Panc1 (cell line): ENCODE measurements around the gene INSC. TPM values are rescaled to one million over a fixed set of nuclear protein-coding genes. Genes with fewer than 3 reads are reported as not detected.

Source experiments
- ATAC-seq: fragments of 200-7000 bp; cut with Tn5 transposase; 2 replicates; pipeline ENCODE4 v1.9.1; 2020; ENCODE audit warnings: mild to moderate bottlenecking, moderate library complexity
- BruUV-seq: library from RNA; stranded (reverse); fragments of 400-500 nt; replicated peaks from 2 replicates; lab custom pipeline; 2021; lab: Mats Ljungman, UMichigan
- CTCF ChIA-PET: fragments of 300-600 bp; sonication (Branson Sonifier 250); formaldehyde crosslinking; loops from one replicate; lab custom pipeline; 2022; ENCODE audit warnings: antibody characterized with exemption; lab: Charles Lee
- POLR2A ChIA-PET: fragments of 300-600 bp; sonication (Branson Sonifier 250); formaldehyde crosslinking; loops from one replicate; lab custom pipeline; 2022; ENCODE audit warnings: antibody characterized with exemption; lab: Charles Lee
- DNase-seq: peaks from one replicate; pipeline ENCODE4 v3.0.0-alpha.2; 2010; ENCODE audit warnings: low read depth, low spot score
- H3K27ac ChIP-seq: 2 replicates; pipeline ENCODE4 v1.5.1; 2011; ENCODE audit warnings: mild to moderate bottlenecking, low read length, inconsistent platforms
- H3K27me3 ChIP-seq: fragments of 200-500 bp; sonication (Bioruptor generic); 2 replicates; pipeline ENCODE4 v1.6.0; 2014; ENCODE audit warnings: low read length, inconsistent platforms; ENCODE audit not compliant: control insufficient read depth, insufficient read depth
- H3K36me3 ChIP-seq: fragments of 200-500 bp; sonication (Bioruptor generic); 2 replicates; pipeline ENCODE4 v1.5.1; 2014; ENCODE audit warnings: inconsistent platforms, mild to moderate bottlenecking, low read length, moderate library complexity; ENCODE audit not compliant: control insufficient read depth, insufficient read depth
- H3K4me1 ChIP-seq: 2 replicates; pipeline ENCODE4 v1.5.1; 2011; ENCODE audit warnings: inconsistent platforms, mild to moderate bottlenecking, low read length, moderate library complexity; ENCODE audit not compliant: control insufficient read depth, insufficient read depth
- H3K4me3 ChIP-seq, 2 experiments: 2 replicates each; pipeline ENCODE4 v1.5.1; 2011 to 2012; ENCODE audit warnings: low read depth in 2 of 2, low read length in 2 of 2, mild to moderate bottlenecking in 2 of 2, inconsistent platforms in 1 of 2, moderate library complexity in 1 of 2
- H3K9me3 ChIP-seq: fragments of 200-500 bp; sonication (Bioruptor generic); 2 replicates; pipeline ENCODE4 v1.5.1; 2014; ENCODE audit warnings: low read depth, mild to moderate bottlenecking, inconsistent platforms, low read length, moderate library complexity; ENCODE audit not compliant: control insufficient read depth, insufficient read depth
- CTCF ChIP-seq: fragments of 450-650 bp; IDR thresholded peaks from 2 replicates; pipeline ENCODE4 v1.5.1; 2017; ENCODE audit warnings: mild to moderate bottlenecking
- POLR2AphosphoS5 ChIP-seq: IDR thresholded peaks from 2 replicates; pipeline ENCODE4 v1.6.1; 2012; ENCODE audit warnings: mild to moderate bottlenecking, low read depth, low read length, moderate library complexity
- SIN3A ChIP-seq: IDR thresholded peaks from 2 replicates; pipeline ENCODE4 v1.6.1; 2012; ENCODE audit warnings: low read depth, mild to moderate bottlenecking, low read length, moderate library complexity, borderline replicate concordance; ENCODE audit not compliant: insufficient read depth
- TCF7L2 ChIP-seq: IDR thresholded peaks from 2 replicates; pipeline ENCODE4 v1.6.1; 2011; ENCODE audit warnings: mild to moderate bottlenecking, low read depth, low read length, inconsistent platforms
- in situ Hi-C: cut with HindIII; loops from 2 replicates; pipeline ENCODE4 v1.10.0; 2016; ENCODE audit warnings: low sequenced_read_pairs, low pct_unique_long_range_greater_than_20kb
- intact Hi-C: fragments of 100-400 bp; cut with micrococcal nuclease; formaldehyde crosslinking; loops from one replicate; pipeline ENCODE4 v1.10.0; 2022; ENCODE audit not compliant: unreplicated experiment
- total RNA-seq: library from RNA; stranded (reverse); gene quantifications from one replicate; pipeline ENCODE4 v1.2.1, GENCODE V29; 2021; ENCODE audit not compliant: unreplicated experiment
- TF ChIP-seq, protein P1 (sequence below), 2 experiments: IDR thresholded peaks; 2 replicates each; pipeline ENCODE4 v1.6.1; 2011 to 2012; ENCODE audit warnings: low read depth in 2 of 2, control low read depth in 1 of 2, low read length in 1 of 2, mild to moderate bottlenecking in 1 of 2, moderate library complexity in 1 of 2; ENCODE audit not compliant: insufficient read depth in 1 of 2

Gene INSC
- total RNA-seq, 1 experiment from 2014 or later: 0.08 TPM

DNA sequence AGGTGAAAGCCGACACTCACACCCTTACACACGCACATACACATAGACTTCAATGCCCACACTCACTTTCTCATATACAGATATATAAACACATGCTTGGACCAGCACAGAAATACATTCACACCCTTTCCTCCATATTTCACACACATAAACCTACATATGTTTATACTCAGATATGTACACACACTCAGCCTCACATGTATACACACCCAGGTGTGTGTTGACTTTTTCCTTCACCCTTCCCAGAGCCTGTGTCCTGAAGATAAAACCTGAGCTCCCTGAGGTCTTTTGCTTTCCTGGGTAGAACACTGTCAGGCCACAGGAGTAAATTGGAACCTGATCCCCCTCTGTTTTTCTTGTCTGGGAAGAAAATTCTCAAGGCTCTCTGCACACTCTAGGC lies 62.8 kb downstream of the INSC start:
- no peak overlapping the region for H3K27ac ChIP-seq
- intact Hi-C loops (no loop called here), in situ Hi-C loops (no loop called here)
- DNase-seq: no peak
- H3K27me3 ChIP-seq: no peaks in the 10 kb centered on the region
- H3K9me3 ChIP-seq: no peaks in the 10 kb centered on the region
- H3K4me3 ChIP-seq: no peak overlapping the region
- no peaks in the 10 kb centered on the region for H3K36me3 ChIP-seq
- CTCF ChIA-PET: no interaction called here
- POLR2A ChIA-PET: interaction anchor here (0.6 kb wide), 1 partner anchor 298 kb away, joined by 7 read pairs; no protein-coding TSS in a partner anchor
- no TSS peak for BruUV-seq
- H3K4me1 ChIP-seq: no peaks in the 10 kb centered on the region
- TF ChIP-seq POLR2AphosphoS5 (no peak), CTCF (no peak), SIN3A (no peak), TCF7L2 (no peak)
- TF ChIP-seq, protein P1, sequence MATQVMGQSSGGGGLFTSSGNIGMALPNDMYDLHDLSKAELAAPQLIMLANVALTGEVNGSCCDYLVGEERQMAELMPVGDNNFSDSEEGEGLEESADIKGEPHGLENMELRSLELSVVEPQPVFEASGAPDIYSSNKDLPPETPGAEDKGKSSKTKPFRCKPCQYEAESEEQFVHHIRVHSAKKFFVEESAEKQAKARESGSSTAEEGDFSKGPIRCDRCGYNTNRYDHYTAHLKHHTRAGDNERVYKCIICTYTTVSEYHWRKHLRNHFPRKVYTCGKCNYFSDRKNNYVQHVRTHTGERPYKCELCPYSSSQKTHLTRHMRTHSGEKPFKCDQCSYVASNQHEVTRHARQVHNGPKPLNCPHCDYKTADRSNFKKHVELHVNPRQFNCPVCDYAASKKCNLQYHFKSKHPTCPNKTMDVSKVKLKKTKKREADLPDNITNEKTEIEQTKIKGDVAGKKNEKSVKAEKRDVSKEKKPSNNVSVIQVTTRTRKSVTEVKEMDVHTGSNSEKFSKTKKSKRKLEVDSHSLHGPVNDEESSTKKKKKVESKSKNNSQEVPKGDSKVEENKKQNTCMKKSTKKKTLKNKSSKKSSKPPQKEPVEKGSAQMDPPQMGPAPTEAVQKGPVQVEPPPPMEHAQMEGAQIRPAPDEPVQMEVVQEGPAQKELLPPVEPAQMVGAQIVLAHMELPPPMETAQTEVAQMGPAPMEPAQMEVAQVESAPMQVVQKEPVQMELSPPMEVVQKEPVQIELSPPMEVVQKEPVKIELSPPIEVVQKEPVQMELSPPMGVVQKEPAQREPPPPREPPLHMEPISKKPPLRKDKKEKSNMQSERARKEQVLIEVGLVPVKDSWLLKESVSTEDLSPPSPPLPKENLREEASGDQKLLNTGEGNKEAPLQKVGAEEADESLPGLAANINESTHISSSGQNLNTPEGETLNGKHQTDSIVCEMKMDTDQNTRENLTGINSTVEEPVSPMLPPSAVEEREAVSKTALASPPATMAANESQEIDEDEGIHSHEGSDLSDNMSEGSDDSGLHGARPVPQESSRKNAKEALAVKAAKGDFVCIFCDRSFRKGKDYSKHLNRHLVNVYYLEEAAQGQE (IDR thresholded peaks at IDR 0.05; ENCODE audit: insufficient read depth in 1 of 2, low read depth in 2 of 2, low read length in 1 of 2): no peak
- ATAC-seq: no peak

GRCh38 chr11:15178214-15178613 lies 63.5 kb downstream of the INSC start:
- no peak for ATAC-seq
- ChIA-PET CTCF (no interaction called here), POLR2A (no interaction called here)
- Histone ChIP-seq H3K27ac (no peak overlapping the region), H3K9me3 (no peaks in the 10 kb centered on the region), H3K4me3 (no peak overlapping the region), H3K27me3 (no peaks in the 10 kb centered on the region), H3K36me3 (no peaks in the 10 kb centered on the region), H3K4me1 (no peaks in the 10 kb centered on the region)
- BruUV-seq: no TSS peak
- no peak for TF ChIP-seq POLR2AphosphoS5
- no peak for TF ChIP-seq SIN3A
- TF ChIP-seq CTCF: no peak
- TF ChIP-seq, protein P1 (IDR thresholded peaks at IDR 0.05; ENCODE audit: insufficient read depth in 1 of 2, low read depth in 2 of 2, low read length in 1 of 2): no peak
- DNase-seq: no peak
- in situ Hi-C loops (no loop called here), intact Hi-C loops (no loop called here)
